Fibroblast of pulmonary artery (primary cell): ENCODE results near the gene CLCF1.
A peak's percentile ranks its signal among the peaks of the same experiment; 100 is the strongest.

ENCODE experiments used
- DNase-seq: peaks from one replicate; pipeline ENCODE4 v3.0.0-alpha.2; 2010; ENCODE audit warnings: low read depth
- H3K4me3 ChIP-seq: replicated peaks from 2 replicates; pipeline ENCODE4 v1.5.1; 2011; ENCODE audit warnings: low read depth, mild to moderate bottlenecking, control low read depth, low read length, moderate library complexity
- CTCF ChIP-seq: IDR thresholded peaks from 2 replicates; pipeline ENCODE4 v1.5.1; 2011; ENCODE audit warnings: mild to moderate bottlenecking, control low read depth, low read length, inconsistent platforms; ENCODE audit errors: missing control alignments

CLCF1 gene

GRCh38 chr11:67372993-67373647 is at the start of gene CLCF1:
CLCF1 (minus strand) TSS chr11:67373598; CDS start chr11:67373539, 59 bp downstream.
- peak; percentile 74 for DNase-seq
- H3K4me3 ChIP-seq, result peak within 1 kb of the TSS; percentile 64
- TF ChIP-seq CTCF, result no peak

- TF ChIP-seq CTCF, result no peak
- H3K4me3 ChIP-seq, result no peak overlapping the region
- no peak for DNase-seq
These were observed 49.5 kb upstream of the CLCF1 start for GRCh38 chr11:67422891-67423290.

- TF ChIP-seq CTCF, result no peak
- DNase-seq, result no peak
- no peak overlapping the region for H3K4me3 ChIP-seq
These were observed 48.1 kb upstream of the CLCF1 start for GRCh38 chr11:67421430-67422031.

- peak; percentile 89 for DNase-seq
- no peak for TF ChIP-seq CTCF
- H3K4me3 ChIP-seq, result peak overlapping the region; percentile 37
These were observed 47.4 kb upstream of the CLCF1 start for GRCh38 chr11:67420646-67421429.

GRCh38 chr11:67420147-67420645 is 46.8 kb upstream of the CLCF1 start:
- H3K4me3 ChIP-seq, result peak overlapping the region; percentile 37
- no peak for DNase-seq
- TF ChIP-seq CTCF, result no peak

GRCh38 chr11:67419325-67420049 is 46.1 kb upstream of the CLCF1 start:
- DNase-seq, result no peak
- no peak for TF ChIP-seq CTCF
- no peak overlapping the region for H3K4me3 ChIP-seq
